SH-SY5Y (cell line): ENCODE measurements around the gene CFAP299.

Source experiments
- GATA2 ChIP-seq: IDR thresholded peaks from 2 replicates; pipeline ENCODE4 v1.6.1; 2011; ENCODE audit warnings: mild to moderate bottlenecking, low read depth, low read length
- GATA3 ChIP-seq: IDR thresholded peaks from 2 replicates; pipeline ENCODE4 v1.6.1; 2011; ENCODE audit warnings: low read depth, mild to moderate bottlenecking, low read length, moderate library complexity

DNA sequence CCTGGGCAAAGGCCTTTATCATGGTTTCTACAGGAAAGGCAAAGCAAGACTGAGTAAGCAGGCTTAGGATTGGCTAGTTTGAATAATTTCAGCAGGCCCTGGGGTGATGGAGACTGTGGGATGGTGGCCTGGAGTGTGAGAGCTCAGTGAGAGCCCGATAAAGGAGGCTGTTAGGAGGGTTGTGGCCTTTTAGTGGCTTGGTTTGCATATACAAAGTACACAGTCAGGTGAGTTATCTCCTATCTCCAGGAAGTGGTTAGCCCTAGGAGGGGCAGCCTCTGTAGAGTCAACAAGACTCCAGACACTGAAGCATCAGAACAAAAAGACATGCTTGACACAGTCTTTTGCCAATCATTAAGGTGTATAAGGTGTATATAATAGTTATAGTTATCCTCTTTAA is 157.2 kb downstream of the CFAP299 start:
- no peak for TF ChIP-seq GATA3
- no peak for TF ChIP-seq GATA2
